H9 (cell line): ENCODE measurements around the gene ATG2A. TPM values are rescaled to one million over a fixed set of nuclear protein-coding genes. Genes with fewer than 3 reads are reported as not detected.

Source experiments
- DNase-seq: peaks from one replicate; pipeline ENCODE4 v3.0.0-alpha.2; 2017
- H2AFZ ChIP-seq: one replicate; pipeline ENCODE4 v1.6.1; 2013; ENCODE audit warnings: mild to moderate bottlenecking, low read length, control low read depth, moderate library complexity
- H2AK5ac ChIP-seq: 2 replicates; pipeline ENCODE4 v1.6.1; 2013; ENCODE audit warnings: low read length, control low read depth, mixed read lengths; ENCODE audit not compliant: insufficient read length
- H2BK120ac ChIP-seq: one replicate; pipeline ENCODE4 v1.6.1; 2013; ENCODE audit warnings: low read depth, mild to moderate bottlenecking, low read length, control low read depth, inconsistent platforms; ENCODE audit not compliant: poor library complexity, severe bottlenecking
- H2BK12ac ChIP-seq: 2 replicates; pipeline ENCODE4 v1.6.1; 2013; ENCODE audit warnings: low read length, control low read depth, mixed read lengths, low read depth; ENCODE audit not compliant: insufficient read length
- H2BK15ac ChIP-seq: 2 replicates; pipeline ENCODE4 v1.6.1; 2013; ENCODE audit warnings: low read depth, low read length, control low read depth
- H2BK20ac ChIP-seq: one replicate; pipeline ENCODE4 v1.6.1; 2013; ENCODE audit warnings: low read depth, mild to moderate bottlenecking, low read length, control low read depth, inconsistent platforms; ENCODE audit not compliant: poor library complexity, severe bottlenecking
- H2BK5ac ChIP-seq: 2 replicates; pipeline ENCODE4 v1.6.1; 2013; ENCODE audit warnings: low read length, control low read depth, mixed read lengths; ENCODE audit not compliant: insufficient read length
- H3K14ac ChIP-seq: 2 replicates; pipeline ENCODE4 v1.6.1; 2013; ENCODE audit warnings: low read length, control low read depth; ENCODE audit not compliant: insufficient read depth
- H3K18ac ChIP-seq: 2 replicates; pipeline ENCODE4 v1.6.1; 2013; ENCODE audit warnings: low read depth, mild to moderate bottlenecking, mixed read lengths, low read length, control low read depth; ENCODE audit not compliant: insufficient read length
- H3K23ac ChIP-seq: 2 replicates; pipeline ENCODE4 v1.6.1; 2013; ENCODE audit warnings: low read length, control low read depth, mixed read lengths, low read depth; ENCODE audit not compliant: insufficient read length
- H3K23me2 ChIP-seq: 2 replicates; pipeline ENCODE4 v1.6.1; 2013; ENCODE audit warnings: low read depth, mild to moderate bottlenecking, mixed read lengths, low read length, control low read depth; ENCODE audit not compliant: insufficient read length, poor library complexity, severe bottlenecking
- H3K27ac ChIP-seq: 2 replicates; pipeline ENCODE4 v1.5.1; 2013; ENCODE audit warnings: low read length, control low read depth, mixed read lengths, low read depth; ENCODE audit not compliant: insufficient read length
- H3K27me3 ChIP-seq: 2 replicates; pipeline ENCODE4 v1.6.1; 2013; ENCODE audit warnings: low read length, control low read depth, inconsistent platforms; ENCODE audit not compliant: insufficient read depth
- H3K4ac ChIP-seq: 2 replicates; pipeline ENCODE4 v1.6.1; 2013; ENCODE audit warnings: low read depth, mild to moderate bottlenecking, control low read depth, inconsistent platforms, low read length, moderate library complexity
- H3K4me1 ChIP-seq: 2 replicates; pipeline ENCODE4 v1.6.1; 2013; ENCODE audit warnings: low read length, control low read depth, inconsistent platforms; ENCODE audit not compliant: insufficient read depth
- H3K4me2 ChIP-seq: 2 replicates; pipeline ENCODE4 v1.6.1; 2013; ENCODE audit warnings: low read length, control low read depth, mixed read lengths; ENCODE audit not compliant: insufficient read length, insufficient read depth
- H3K56ac ChIP-seq: 2 replicates; pipeline ENCODE4 v1.6.1; 2013; ENCODE audit warnings: low read depth, mild to moderate bottlenecking, mixed read lengths, low read length, control low read depth; ENCODE audit not compliant: insufficient read length
- H3K79me1 ChIP-seq: 2 replicates; pipeline ENCODE4 v1.6.1; 2013; ENCODE audit warnings: low read depth, mild to moderate bottlenecking, moderate library complexity, low read length, control low read depth, inconsistent platforms; ENCODE audit not compliant: insufficient read depth, poor library complexity, severe bottlenecking
- H3K79me2 ChIP-seq: 2 replicates; pipeline ENCODE4 v1.6.1; 2013; ENCODE audit warnings: low read length, control low read depth, inconsistent platforms; ENCODE audit not compliant: insufficient read depth
- H3K9ac ChIP-seq: 2 replicates; pipeline ENCODE4 v1.6.1; 2013; ENCODE audit warnings: low read length, control low read depth, mixed read lengths; ENCODE audit not compliant: insufficient read length; ENCODE audit errors: extremely low read depth
- H3K9me3 ChIP-seq: one replicate; pipeline ENCODE4 v1.6.1; 2013; ENCODE audit warnings: low read depth, low read length, inconsistent platforms; ENCODE audit not compliant: control insufficient read depth
- H3T11ph ChIP-seq: one replicate; pipeline ENCODE4 v1.6.1; 2013; ENCODE audit warnings: mild to moderate bottlenecking, low read length, control low read depth, inconsistent platforms
- H4K20me1 ChIP-seq: one replicate; pipeline ENCODE4 v1.6.1; 2013; ENCODE audit not compliant: control insufficient read depth, insufficient read length, insufficient read depth
- H4K5ac ChIP-seq: 2 replicates; pipeline ENCODE4 v1.6.1; 2013; ENCODE audit warnings: low read depth, mild to moderate bottlenecking, mixed read lengths, low read length, control low read depth; ENCODE audit not compliant: insufficient read length
- H4K8ac ChIP-seq: replicated peaks from 2 replicates; pipeline ENCODE4 v1.6.1; 2013; ENCODE audit warnings: low read length, control low read depth, mixed read lengths, low read depth; ENCODE audit not compliant: insufficient read length
- H4K91ac ChIP-seq: 2 replicates; pipeline ENCODE4 v1.6.1; 2013; ENCODE audit warnings: low read depth, mild to moderate bottlenecking, moderate library complexity, mixed read lengths, low read length, control low read depth; ENCODE audit not compliant: insufficient read length
- H3K27ac Mint-ChIP-seq, 3 experiments: 2 replicates in 2 of 3; 3 replicates in 1 of 3; pipeline ENCODE4 v1.8.0; 2020 to 2021; ENCODE audit warnings: mixed read lengths in 3 of 3, mild to moderate bottlenecking in 1 of 3, moderate library complexity in 1 of 3
- H3K27me3 Mint-ChIP-seq: 2 replicates; pipeline ENCODE4 v1.8.0; 2021; ENCODE audit warnings: low read depth, mild to moderate bottlenecking, moderate library complexity, mixed read lengths
- H3K36me3 Mint-ChIP-seq, 3 experiments: 2 replicates in 2 of 3; 3 replicates in 1 of 3; pipeline ENCODE4 v1.8.0; 2020 to 2021; ENCODE audit warnings: low read depth in 3 of 3, mixed read lengths in 3 of 3; ENCODE audit not compliant: insufficient read depth in 1 of 3
- H3K4me1 Mint-ChIP-seq, 2 experiments: 2 replicates each; pipeline ENCODE4 v1.8.0; 2020; ENCODE audit warnings: mixed read lengths in 2 of 2
- H3K4me3 Mint-ChIP-seq, 2 experiments: 2 replicates in 1 of 2; 3 replicates in 1 of 2; pipeline ENCODE4 v1.8.0; 2020 to 2021; ENCODE audit warnings: mild to moderate bottlenecking in 2 of 2, mixed read lengths in 2 of 2, moderate library complexity in 1 of 2
- H3K9me3 Mint-ChIP-seq, 2 experiments: 2 replicates in 1 of 2; 3 replicates in 1 of 2; pipeline ENCODE4 v1.8.0; 2020; ENCODE audit warnings: mild to moderate bottlenecking in 2 of 2, mixed read lengths in 2 of 2, moderate library complexity in 1 of 2
- CTCF ChIP-seq: fragments of 200-600 bp; sonication (generic); conservative IDR thresholded peaks from 3 replicates; pipeline ENCODE4 v1.8.0; 2021; ENCODE audit warnings: antibody characterized with exemption, mild to moderate bottlenecking
- WGBS: extraction: QIAGEN DNeasy Blood & Tissue Kit; methylation state at CpG from one replicate; pipeline ENCODE4 v1.1.7; 2013; ENCODE audit warnings: missing lambda C conversion rate, low lambda C conversion rate, mixed read lengths; ENCODE audit not compliant: insufficient read length; ENCODE audit errors: extremely low coverage; 5-methylcytosine and 5-hydroxymethylcytosine counted together
- total RNA-seq: library from RNA; stranded (reverse); gene quantifications from 2 replicates; pipeline ENCODE4 v1.2.1, GENCODE V29; 2021

ATG2A gene
- total RNA-seq, 1 experiment from 2014 or later, result 21.3 TPM

DNA sequence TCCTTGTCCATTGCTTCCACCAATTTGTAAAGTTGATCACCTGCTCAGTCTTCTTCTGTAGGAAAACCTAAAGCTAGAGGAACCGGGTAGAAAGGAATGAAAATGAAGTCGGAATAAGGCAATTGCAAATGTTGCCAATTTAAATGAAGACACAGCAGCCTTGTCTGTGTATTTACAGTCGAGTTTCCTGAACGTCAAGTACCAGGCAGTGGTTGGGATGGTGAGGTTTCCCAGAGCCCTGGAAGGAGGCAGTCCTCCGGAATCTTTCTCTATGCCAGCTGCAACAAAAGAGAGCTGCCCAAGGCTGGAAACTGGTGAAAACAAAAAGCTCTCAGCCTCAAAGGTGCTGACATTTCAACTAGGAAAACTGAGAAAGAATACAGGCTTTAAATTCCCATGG is 37.2 kb upstream of the ATG2A start:
- no peak for TF ChIP-seq CTCF
- no peaks in the 10 kb centered on the region for H3K27me3 ChIP-seq
- no peak for DNase-seq
- H3K9ac ChIP-seq, result no peak overlapping the region
- no peaks in the 10 kb centered on the region for H3K4me1 Mint-ChIP-seq
- H4K5ac ChIP-seq, result no peak overlapping the region
- no peak overlapping the region for H3T11ph ChIP-seq
- no peak overlapping the region for H3K23ac ChIP-seq
- no peak overlapping the region for H2AFZ ChIP-seq
- WGBS, result no CpG with 5 or more reads among the region's 5 CpGs
- H3K18ac ChIP-seq, result no peak overlapping the region
- H2BK20ac ChIP-seq, result no peak overlapping the region
- H3K9me3 ChIP-seq, result no peaks in the 10 kb centered on the region
- H3K27me3 Mint-ChIP-seq, result peaks cover 2% of the 10 kb centered on the region
- no peak overlapping the region for H4K91ac ChIP-seq
- H3K4me1 ChIP-seq, result no peaks in the 10 kb centered on the region
- H3K9me3 Mint-ChIP-seq, result no peaks in the 10 kb centered on the region
- no peak overlapping the region for H2AK5ac ChIP-seq
- H2BK15ac ChIP-seq, result no peak overlapping the region
- H3K36me3 Mint-ChIP-seq, result no peaks in the 10 kb centered on the region
- no peak overlapping the region for H4K8ac ChIP-seq
- H3K4me2 ChIP-seq, result no peak overlapping the region
- H2BK120ac ChIP-seq, result no peak overlapping the region
- H3K79me2 ChIP-seq, result no peaks in the 10 kb centered on the region
- H2BK12ac ChIP-seq, result no peak overlapping the region
- H3K4me3 Mint-ChIP-seq, result no peak overlapping the region
- H3K56ac ChIP-seq, result no peak overlapping the region
- no peak overlapping the region for H3K27ac ChIP-seq
- no peak overlapping the region for H3K27ac Mint-ChIP-seq
- H4K20me1 ChIP-seq, result no peaks in the 10 kb centered on the region
- H3K14ac ChIP-seq, result no peak overlapping the region
- no peak overlapping the region for H2BK5ac ChIP-seq
- no peak overlapping the region for H3K4ac ChIP-seq
- no peaks in the 10 kb centered on the region for H3K23me2 ChIP-seq
- no peaks in the 10 kb centered on the region for H3K79me1 ChIP-seq
